Activated CD8-positive, alpha-beta memory T cell treated with anti-CD3 and anti-CD28 coated beads, Interleukin-2, amount 10 ng/mL, durations not matched to agents 7 days and 5 days (primary cell): Measurements from ENCODE around the gene WDFY2. TPM values are rescaled to one million over a fixed set of nuclear protein-coding genes. Genes with fewer than 3 reads are reported as not detected.
"Not testable (repeated sequence)": the region's sequence is repeated elsewhere in the genome, so short reads cannot be mapped to it uniquely, and the experiment has no call there.

Experiments used
- ATAC-seq: fragments of 150-1000 bp; cut with Tn5 transposase; one replicate; pipeline ENCODE4 v1.10.0; 2021; ENCODE audit warnings: moderate library complexity
- CTCF ChIA-PET: fragments of 350-600 bp; sonication (Branson Sonifier 250); formaldehyde crosslinking; loops from one replicate; lab custom pipeline; 2021; ENCODE audit warnings: antibody characterized with exemption; lab: Charles Lee
- DNase-seq: peaks from one replicate; pipeline ENCODE4 v3.0.0-alpha.2; 2020
- H3K27ac Mint-ChIP-seq: one replicate; pipeline ENCODE4 v1.8.0; 2021; ENCODE audit warnings: mild to moderate bottlenecking, mixed read lengths
- H3K27me3 Mint-ChIP-seq: one replicate; pipeline ENCODE4 v1.8.0; 2021; ENCODE audit warnings: mixed read lengths
- H3K36me3 Mint-ChIP-seq: one replicate; pipeline ENCODE4 v1.8.0; 2021; ENCODE audit warnings: mild to moderate bottlenecking, mixed read lengths
- H3K4me1 Mint-ChIP-seq: one replicate; pipeline ENCODE4 v1.8.0; 2021; ENCODE audit warnings: mixed read lengths
- H3K4me3 Mint-ChIP-seq: one replicate; pipeline ENCODE4 v1.8.0; 2021; ENCODE audit warnings: mild to moderate bottlenecking, moderate library complexity, mixed read lengths
- H3K9me3 Mint-ChIP-seq: one replicate; pipeline ENCODE4 v1.8.0; 2022; ENCODE audit warnings: low read depth, mixed read lengths
- total RNA-seq, 2 experiments: library from RNA; stranded (reverse); gene quantifications; one replicate each; pipeline ENCODE4 v1.2.3, GENCODE V29; 2021

WDFY2 gene
- total RNA-seq, 2 experiments from 2014 or later: 9.1 to 11.9 TPM

GRCh38 chr13:51652193-51652592, 67.9 kb downstream of the WDFY2 start:
- DNase-seq, CTCF ChIA-PET, H3K27ac Mint-ChIP-seq, H3K9me3 Mint-ChIP-seq, H3K4me1 Mint-ChIP-seq, ATAC-seq, H3K27me3 Mint-ChIP-seq, H3K4me3 Mint-ChIP-seq: not testable (repeated sequence)
- peaks cover 15% of the 10 kb centered on the region for H3K36me3 Mint-ChIP-seq

DNA sequence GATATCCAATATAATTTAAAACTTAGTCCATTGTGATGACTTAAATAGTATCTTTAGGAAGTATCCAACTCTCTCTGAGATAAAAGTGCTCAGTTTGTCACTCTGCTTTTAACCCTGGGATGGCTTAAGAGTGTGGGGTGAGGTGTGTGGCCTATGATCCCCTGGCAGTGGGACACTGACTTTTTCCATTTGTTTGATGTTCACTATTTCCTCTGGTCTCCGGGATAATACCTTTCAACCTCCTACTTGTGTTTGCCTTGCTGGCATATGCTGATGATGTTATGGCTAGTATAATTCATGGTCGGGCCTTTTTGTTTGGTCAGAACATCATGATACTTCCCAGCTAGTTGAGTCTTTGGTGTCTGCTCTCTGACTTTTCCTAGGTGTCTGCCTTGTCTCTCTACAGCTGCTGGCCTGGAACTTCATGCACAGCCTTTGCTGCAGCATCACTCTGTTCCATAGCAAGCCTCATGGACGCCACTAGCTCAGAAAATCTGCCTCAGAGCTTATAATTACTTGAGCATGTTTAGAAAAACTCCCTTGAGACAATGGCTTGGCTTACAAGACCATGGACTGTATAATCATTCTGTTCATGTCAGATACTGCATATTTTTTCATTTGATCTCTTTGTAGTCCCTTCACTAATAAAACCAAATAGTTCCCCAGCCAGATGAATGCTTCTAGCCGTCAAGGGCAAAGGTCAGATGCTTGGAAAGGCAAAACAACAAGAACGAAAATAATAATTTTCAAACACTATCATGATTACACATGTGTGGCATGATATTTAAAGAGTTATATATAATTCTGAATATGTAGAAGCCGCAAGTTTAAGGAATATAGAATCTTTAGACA, 75.2 kb downstream of the WDFY2 start:
- CTCF ChIA-PET: no interaction called here
- Mint-ChIP-seq H3K4me1 (no peaks in the 10 kb centered on the region), H3K36me3 (peaks cover 10% of the 10 kb centered on the region), H3K9me3 (no peaks in the 10 kb centered on the region), H3K4me3 (no peak overlapping the region), H3K27ac (no peak overlapping the region), H3K27me3 (no peaks in the 10 kb centered on the region)
- ATAC-seq (no peak), DNase-seq (no peak)

DNA sequence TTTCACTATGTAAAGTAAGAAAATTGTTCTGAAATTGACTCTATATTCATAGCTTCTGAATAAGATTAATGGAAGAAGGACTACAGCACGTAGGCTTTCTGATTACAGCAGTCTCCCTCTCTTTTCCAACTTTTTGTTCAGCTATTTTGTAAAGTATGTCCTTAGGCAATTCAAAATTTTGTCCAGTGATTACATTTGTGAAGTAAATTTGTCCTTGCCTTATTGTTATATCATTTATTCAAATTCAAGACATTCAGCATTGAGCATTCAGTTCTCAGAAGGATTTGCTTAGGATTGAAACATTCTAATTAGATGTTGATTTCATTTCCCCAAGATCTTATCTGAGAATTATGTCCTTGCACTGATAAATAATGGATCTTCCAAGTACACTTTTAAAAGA, 76.6 kb downstream of the WDFY2 start:
- CTCF ChIA-PET: no interaction called here
- no peak overlapping the region for H3K27ac Mint-ChIP-seq
- peaks cover 6% of the 10 kb centered on the region for H3K36me3 Mint-ChIP-seq
- no peak for ATAC-seq
- H3K9me3 Mint-ChIP-seq: no peaks in the 10 kb centered on the region
- H3K4me1 Mint-ChIP-seq: no peaks in the 10 kb centered on the region
- no peak overlapping the region for H3K4me3 Mint-ChIP-seq
- no peak for DNase-seq
- no peaks in the 10 kb centered on the region for H3K27me3 Mint-ChIP-seq

GRCh38 chr13:51663973-51664957, 80.0 kb downstream of the WDFY2 start:
- H3K36me3 Mint-ChIP-seq: peaks cover 4% of the 10 kb centered on the region
- no peak for DNase-seq
- no peaks in the 10 kb centered on the region for H3K4me1 Mint-ChIP-seq
- H3K27me3 Mint-ChIP-seq: no peaks in the 10 kb centered on the region
- H3K27ac Mint-ChIP-seq: peak overlapping the region; percentile 9
- CTCF ChIA-PET: interaction anchor here (0.6 kb wide), 1 partner anchor 1156 kb away, joined by 3 read pairs; no protein-coding TSS in a partner anchor
- no peaks in the 10 kb centered on the region for H3K9me3 Mint-ChIP-seq
- no peak overlapping the region for H3K4me3 Mint-ChIP-seq
- no peak for ATAC-seq

GRCh38 chr13:51665456-51665855, 81.2 kb downstream of the WDFY2 start:
- Mint-ChIP-seq H3K9me3 (no peaks in the 10 kb centered on the region), H3K27me3 (no peaks in the 10 kb centered on the region), H3K4me3 (no peak overlapping the region), H3K36me3 (peaks cover 4% of the 10 kb centered on the region), H3K4me1 (no peaks in the 10 kb centered on the region), H3K27ac (no peak overlapping the region)
- CTCF ChIA-PET: no interaction called here
- DNase-seq: no peak
- ATAC-seq: no peak

GRCh38 chr13:51666374-51666773, 82.1 kb downstream of the WDFY2 start:
- Mint-ChIP-seq H3K27ac (no peak overlapping the region), H3K9me3 (no peaks in the 10 kb centered on the region), H3K4me1 (no peaks in the 10 kb centered on the region), H3K4me3 (no peak overlapping the region), H3K27me3 (no peaks in the 10 kb centered on the region), H3K36me3 (peaks cover 9% of the 10 kb centered on the region)
- DNase-seq (no peak), ATAC-seq (no peak)
- CTCF ChIA-PET: no interaction called here

DNA sequence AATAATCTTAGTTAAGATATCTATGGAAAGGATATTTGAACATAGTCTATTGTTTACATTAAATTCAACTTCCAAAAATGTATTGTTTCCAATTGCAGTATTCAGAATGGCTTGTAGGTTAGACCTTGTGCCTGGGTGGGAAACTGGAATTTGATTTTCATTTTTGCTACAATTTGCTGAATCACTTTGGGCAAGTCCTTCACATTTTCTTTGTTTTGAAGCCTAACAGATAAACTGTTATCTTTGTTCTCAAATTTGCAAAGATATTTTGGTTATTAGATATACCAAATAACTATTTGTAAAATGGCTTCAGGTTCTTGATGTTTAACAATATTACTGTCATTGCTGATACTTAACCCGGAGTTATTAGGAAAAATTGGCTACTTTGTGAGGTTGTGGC, 82.6 kb downstream of the WDFY2 start:
- DNase-seq: no peak
- Mint-ChIP-seq H3K36me3 (peaks cover 11% of the 10 kb centered on the region), H3K27me3 (no peaks in the 10 kb centered on the region), H3K4me1 (no peaks in the 10 kb centered on the region), H3K9me3 (no peaks in the 10 kb centered on the region), H3K27ac (no peak overlapping the region), H3K4me3 (no peak overlapping the region)
- ATAC-seq: no peak
- CTCF ChIA-PET: no interaction called here

- CTCF ChIA-PET: no interaction called here
- Mint-ChIP-seq H3K27ac (no peak overlapping the region), H3K36me3 (peaks cover 12% of the 10 kb centered on the region), H3K27me3 (no peaks in the 10 kb centered on the region), H3K4me3 (no peak overlapping the region), H3K9me3 (no peaks in the 10 kb centered on the region), H3K4me1 (no peaks in the 10 kb centered on the region)
- ATAC-seq (no peak), DNase-seq (no peak)
These were observed 84.4 kb downstream of the WDFY2 start for GRCh38 chr13:51668580-51669195.

DNA sequence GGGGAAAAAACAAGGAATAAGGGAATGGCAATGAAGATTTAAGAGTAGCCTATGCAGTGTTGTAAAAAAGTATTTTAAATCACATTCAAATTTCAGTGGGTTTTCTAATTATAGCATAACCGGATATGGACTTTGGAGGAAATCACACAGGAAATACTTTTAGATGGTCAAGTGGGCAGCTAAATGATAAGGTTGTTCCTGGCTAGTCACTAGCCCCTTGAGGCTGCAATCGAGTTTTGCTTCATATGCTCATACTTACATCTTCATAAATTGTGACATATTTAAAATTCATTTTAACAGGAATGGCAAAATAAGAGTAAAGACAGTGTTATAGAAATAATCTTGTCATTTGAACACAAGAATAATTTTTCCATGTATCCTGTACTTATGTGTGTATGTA, 88.9 kb downstream of the WDFY2 start:
- Mint-ChIP-seq H3K4me3 (no peak overlapping the region), H3K9me3 (no peaks in the 10 kb centered on the region), H3K36me3 (peaks cover 14% of the 10 kb centered on the region), H3K27ac (no peak overlapping the region), H3K4me1 (no peaks in the 10 kb centered on the region), H3K27me3 (no peaks in the 10 kb centered on the region)
- DNase-seq (no peak), ATAC-seq (no peak)
- CTCF ChIA-PET: no interaction called here

GRCh38 chr13:51674276-51674675, 90.0 kb downstream of the WDFY2 start:
- no peaks in the 10 kb centered on the region for H3K27me3 Mint-ChIP-seq
- DNase-seq: no peak
- ATAC-seq: no peak
- CTCF ChIA-PET: no interaction called here
- no peaks in the 10 kb centered on the region for H3K4me1 Mint-ChIP-seq
- peaks cover 15% of the 10 kb centered on the region for H3K36me3 Mint-ChIP-seq
- no peak overlapping the region for H3K27ac Mint-ChIP-seq
- H3K4me3 Mint-ChIP-seq: no peak overlapping the region
- no peaks in the 10 kb centered on the region for H3K9me3 Mint-ChIP-seq

DNA sequence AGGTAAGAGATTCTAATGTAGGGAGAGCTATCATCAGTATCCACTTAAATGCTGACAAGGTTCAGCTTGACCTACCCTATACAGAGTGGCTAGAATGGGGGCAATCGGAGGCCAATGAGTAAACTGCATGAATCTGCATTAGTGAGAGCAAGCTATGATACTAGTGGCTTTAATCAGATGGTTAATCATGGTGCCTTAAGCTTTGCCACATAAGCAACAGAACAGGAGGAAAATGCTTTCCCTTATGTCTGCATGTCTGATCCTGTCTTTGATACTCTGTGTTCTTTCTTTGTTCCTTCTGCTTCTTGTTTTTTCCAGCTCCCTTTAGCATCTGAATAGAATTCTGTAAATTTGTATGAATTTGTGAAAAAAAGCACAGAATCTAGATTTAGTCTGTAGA, 91.1 kb downstream of the WDFY2 start:
- no peaks in the 10 kb centered on the region for H3K4me1 Mint-ChIP-seq
- no peaks in the 10 kb centered on the region for H3K9me3 Mint-ChIP-seq
- no peak overlapping the region for H3K27ac Mint-ChIP-seq
- CTCF ChIA-PET: no interaction called here
- ATAC-seq (no peak), DNase-seq (no peak)
- H3K36me3 Mint-ChIP-seq: peaks cover 15% of the 10 kb centered on the region
- no peak overlapping the region for H3K4me3 Mint-ChIP-seq
- no peaks in the 10 kb centered on the region for H3K27me3 Mint-ChIP-seq

GRCh38 chr13:51675877-51676276, 91.6 kb downstream of the WDFY2 start:
- no peak overlapping the region for H3K4me3 Mint-ChIP-seq
- H3K27me3 Mint-ChIP-seq: no peaks in the 10 kb centered on the region
- H3K27ac Mint-ChIP-seq: no peak overlapping the region
- H3K9me3 Mint-ChIP-seq: no peaks in the 10 kb centered on the region
- H3K36me3 Mint-ChIP-seq: peaks cover 14% of the 10 kb centered on the region
- H3K4me1 Mint-ChIP-seq: no peaks in the 10 kb centered on the region
- DNase-seq (no peak), ATAC-seq (no peak)
- CTCF ChIA-PET: no interaction called here

DNA sequence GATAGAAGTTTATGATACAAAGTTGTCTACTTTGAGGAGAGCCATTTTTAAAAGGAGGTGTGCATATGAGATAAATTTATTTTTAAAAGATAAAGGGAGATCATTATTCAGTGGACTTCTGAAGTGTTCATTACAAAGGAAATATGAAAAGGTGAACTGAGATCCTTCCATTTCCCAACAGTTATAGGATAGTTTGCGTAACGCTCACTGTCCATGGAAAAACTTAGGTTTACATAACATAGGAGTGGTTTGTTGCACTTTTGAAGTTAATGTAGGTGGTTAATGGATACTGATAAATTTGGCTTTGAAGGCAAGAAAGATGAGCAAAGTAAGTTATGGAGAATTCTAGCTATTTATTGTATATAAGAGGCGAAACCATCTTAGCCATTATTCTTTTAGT, 92.5 kb downstream of the WDFY2 start:
- H3K4me3 Mint-ChIP-seq: no peak overlapping the region
- peaks cover 12% of the 10 kb centered on the region for H3K36me3 Mint-ChIP-seq
- DNase-seq (no peak), ATAC-seq (no peak)
- no peaks in the 10 kb centered on the region for H3K27me3 Mint-ChIP-seq
- peaks cover 5% of the 10 kb centered on the region for H3K4me1 Mint-ChIP-seq
- H3K9me3 Mint-ChIP-seq: no peaks in the 10 kb centered on the region
- CTCF ChIA-PET: no interaction called here
- no peak overlapping the region for H3K27ac Mint-ChIP-seq
